ENCODE results near the gene CCDC116.
"Not testable (repeated sequence)": the region's sequence is repeated elsewhere in the genome, so short reads cannot be mapped to it uniquely, and the experiment has no call there.

CCDC116 gene

GRCh38 chr22:21611210-21611977 lies 21.2 kb upstream of the CCDC116 start:
- no peak for FAIRE-seq
- TF ChIP-seq SPI1 (IDR thresholded peaks at IDR 0.05; ENCODE audit: low read depth, low read length) (no peak), POLR2A (IDR thresholded peaks at IDR 0.05; ENCODE audit: low read depth, low read length) (no peak), POLR2AphosphoS5 (IDR thresholded peaks at IDR 0.05; ENCODE audit: low read depth, low read length) (no peak), PAX5 (IDR thresholded peaks at IDR 0.05; ENCODE audit: insufficient read depth, low read length, severe bottlenecking) (no peak), POU2F2 (IDR thresholded peaks at IDR 0.05; ENCODE audit: low read depth, low read length) (no peak), TAF1 (IDR thresholded peaks at IDR 0.05; ENCODE audit: low read depth, low read length) (no peak)
- no peak for DNase-seq (ENCODE audit: insufficient read length, low spot score)

GRCh38 chr22:21612858-21613257 lies 19.7 kb upstream of the CCDC116 start:
- FAIRE-seq (no peak), DNase-seq (ENCODE audit: insufficient read length, low spot score) (no peak)
- TF ChIP-seq PAX5 (IDR thresholded peaks at IDR 0.05; ENCODE audit: insufficient read depth, low read length, severe bottlenecking) (no peak), SPI1 (IDR thresholded peaks at IDR 0.05; ENCODE audit: low read depth, low read length) (no peak), POLR2AphosphoS5 (IDR thresholded peaks at IDR 0.05; ENCODE audit: low read depth, low read length) (no peak), POLR2A (IDR thresholded peaks at IDR 0.05; ENCODE audit: low read depth, low read length) (no peak), TAF1 (IDR thresholded peaks at IDR 0.05; ENCODE audit: low read depth, low read length) (no peak), POU2F2 (IDR thresholded peaks at IDR 0.05; ENCODE audit: low read depth, low read length) (no peak)

GRCh38 chr22:21613553-21614233 lies 18.9 kb upstream of the CCDC116 start:
- FAIRE-seq (peak; percentile 47), DNase-seq (ENCODE audit: insufficient read length, low spot score) (no peak)

GRCh38 chr22:21615731-21616130 lies 16.8 kb upstream of the CCDC116 start:
- DNase-seq (ENCODE audit: insufficient read length, low spot score) (no peak), FAIRE-seq (no peak)
- TF ChIP-seq POU2F2 (IDR thresholded peaks at IDR 0.05; ENCODE audit: low read depth, low read length) (no peak), SPI1 (IDR thresholded peaks at IDR 0.05; ENCODE audit: low read depth, low read length) (no peak), PAX5 (IDR thresholded peaks at IDR 0.05; ENCODE audit: insufficient read depth, low read length, severe bottlenecking) (no peak), POLR2A (IDR thresholded peaks at IDR 0.05; ENCODE audit: low read depth, low read length) (no peak), TAF1 (IDR thresholded peaks at IDR 0.05; ENCODE audit: low read depth, low read length) (no peak), POLR2AphosphoS5 (IDR thresholded peaks at IDR 0.05; ENCODE audit: low read depth, low read length) (no peak)

More at GRCh38 chr22:21613553-21614233, 18.9 kb upstream of the CCDC116 start:
- no peak for TF ChIP-seq POLR2A (IDR thresholded peaks at IDR 0.05; ENCODE audit: low read depth, low read length)
- TF ChIP-seq TAF1 (IDR thresholded peaks at IDR 0.05; ENCODE audit: low read depth, low read length) = no peak
- TF ChIP-seq SPI1 (IDR thresholded peaks at IDR 0.05; ENCODE audit: low read depth, low read length) = no peak
- no peak for TF ChIP-seq POLR2AphosphoS5 (IDR thresholded peaks at IDR 0.05; ENCODE audit: low read depth, low read length)
- TF ChIP-seq PAX5 (IDR thresholded peaks at IDR 0.05; ENCODE audit: insufficient read depth, low read length, severe bottlenecking) = no peak
- no peak for TF ChIP-seq POU2F2 (IDR thresholded peaks at IDR 0.05; ENCODE audit: low read depth, low read length)

- not testable (repeated sequence) for DNase-seq (ENCODE audit: insufficient read length, low spot score); FAIRE-seq
Measured at GRCh38 chr22:21617337-21617736, 15.2 kb upstream of the CCDC116 start.

GRCh38 chr22:21621025-21621424 lies 11.5 kb upstream of the CCDC116 start:
- no peak for DNase-seq (ENCODE audit: insufficient read length, low spot score)
- TF ChIP-seq POLR2AphosphoS5 (IDR thresholded peaks at IDR 0.05; ENCODE audit: low read depth, low read length) (0 out of 2 replicates have a peak, but pooled peaks have one; percentile 11), SPI1 (IDR thresholded peaks at IDR 0.05; ENCODE audit: low read depth, low read length) (no peak)
- FAIRE-seq = no peak

- no peak for DNase-seq (ENCODE audit: insufficient read length, low spot score)
- FAIRE-seq = no peak
- TF ChIP-seq POLR2AphosphoS5 (IDR thresholded peaks at IDR 0.05; ENCODE audit: low read depth, low read length) (0 out of 2 replicates have a peak, but pooled peaks have one; percentile 25), SPI1 (IDR thresholded peaks at IDR 0.05; ENCODE audit: low read depth, low read length) (no peak)
Measured at GRCh38 chr22:21622011-21622918, 10.3 kb upstream of the CCDC116 start.

GRCh38 chr22:21622919-21623647 lies 9.5 kb upstream of the CCDC116 start:
- no peak for DNase-seq (ENCODE audit: insufficient read length, low spot score)
- FAIRE-seq = no peak
- no peak for TF ChIP-seq SPI1 (IDR thresholded peaks at IDR 0.05; ENCODE audit: low read depth, low read length)
- TF ChIP-seq TAF1 (IDR thresholded peaks at IDR 0.05; ENCODE audit: low read depth, low read length) = no peak
- TF ChIP-seq POLR2A (IDR thresholded peaks at IDR 0.05; ENCODE audit: low read depth, low read length) = no peak
- no peak for TF ChIP-seq POU2F2 (IDR thresholded peaks at IDR 0.05; ENCODE audit: low read depth, low read length)
- TF ChIP-seq PAX5 (IDR thresholded peaks at IDR 0.05; ENCODE audit: insufficient read depth, low read length, severe bottlenecking) = no peak
- no peak for TF ChIP-seq POLR2AphosphoS5 (IDR thresholded peaks at IDR 0.05; ENCODE audit: low read depth, low read length)

- no peak for TF ChIP-seq POLR2AphosphoS5 (IDR thresholded peaks at IDR 0.05; ENCODE audit: low read depth, low read length)
- TF ChIP-seq SPI1 (IDR thresholded peaks at IDR 0.05; ENCODE audit: low read depth, low read length) = no peak
- no peak for TF ChIP-seq PAX5 (IDR thresholded peaks at IDR 0.05; ENCODE audit: insufficient read depth, low read length, severe bottlenecking)
- TF ChIP-seq TAF1 (IDR thresholded peaks at IDR 0.05; ENCODE audit: low read depth, low read length) = no peak
- no peak for TF ChIP-seq POLR2A (IDR thresholded peaks at IDR 0.05; ENCODE audit: low read depth, low read length)
- no peak for TF ChIP-seq POU2F2 (IDR thresholded peaks at IDR 0.05; ENCODE audit: low read depth, low read length)
- FAIRE-seq = no peak
- no peak for DNase-seq (ENCODE audit: insufficient read length, low spot score)
Measured at GRCh38 chr22:21623648-21623970, 9.0 kb upstream of the CCDC116 start.
